ENCODE data around the gene ABL2.

ABL2 gene

DNA sequence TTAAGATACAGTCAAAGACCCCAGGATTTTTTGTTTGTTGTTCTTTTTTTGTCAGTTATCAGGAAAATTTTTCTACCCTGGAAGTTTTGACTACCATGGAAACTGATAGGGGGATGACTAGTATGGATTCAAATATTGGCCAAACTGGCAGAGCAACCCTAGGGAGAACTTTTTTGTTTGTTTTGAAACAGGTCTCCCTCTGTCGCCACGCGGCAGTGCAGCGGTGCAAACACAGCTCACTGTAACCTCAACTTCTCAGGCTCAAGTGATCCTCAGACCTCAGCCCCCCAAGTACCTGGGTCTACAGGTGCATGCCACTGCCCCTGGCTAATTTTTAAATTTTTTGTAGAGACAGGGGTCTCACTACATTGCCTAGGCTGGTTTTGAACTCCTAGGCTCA lies 101.0 kb downstream of the ABL2 start:
- DNase-seq: no peak

DNA sequence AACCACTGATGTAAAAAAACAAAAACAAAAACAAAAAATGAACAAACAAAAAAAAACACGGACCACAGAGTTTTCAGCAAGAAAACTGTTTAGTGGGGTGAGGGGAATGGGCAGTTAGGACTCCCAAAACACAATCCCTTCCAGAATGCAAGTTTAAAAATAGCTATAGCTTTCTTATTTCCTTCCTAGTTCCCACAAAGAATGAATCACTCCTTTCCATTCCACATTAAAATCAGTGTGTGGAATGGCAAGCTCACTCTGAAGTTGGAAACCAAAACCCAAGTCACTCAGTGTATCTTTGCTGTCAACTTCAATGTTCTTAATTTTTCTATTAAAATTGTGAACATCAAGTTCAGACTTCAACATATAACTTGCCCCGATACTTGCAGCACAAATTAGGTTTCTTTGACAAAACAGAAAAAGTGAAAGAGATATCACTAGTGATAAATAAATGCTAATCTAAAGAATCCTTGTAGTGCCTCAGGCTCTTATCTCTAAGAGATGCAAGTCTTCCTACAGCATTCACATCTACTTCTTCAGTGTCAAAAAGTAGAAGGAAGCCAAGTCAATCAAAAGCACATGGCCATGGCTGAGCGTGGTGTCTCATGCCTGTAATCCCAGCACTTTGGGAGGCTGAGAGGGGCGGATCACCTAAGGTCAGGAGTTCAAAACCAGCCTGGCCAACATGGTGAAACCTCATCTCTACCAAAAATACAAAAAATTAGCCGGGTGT lies 102.1 kb downstream of the ABL2 start:
- DNase-seq: no peak

DNA sequence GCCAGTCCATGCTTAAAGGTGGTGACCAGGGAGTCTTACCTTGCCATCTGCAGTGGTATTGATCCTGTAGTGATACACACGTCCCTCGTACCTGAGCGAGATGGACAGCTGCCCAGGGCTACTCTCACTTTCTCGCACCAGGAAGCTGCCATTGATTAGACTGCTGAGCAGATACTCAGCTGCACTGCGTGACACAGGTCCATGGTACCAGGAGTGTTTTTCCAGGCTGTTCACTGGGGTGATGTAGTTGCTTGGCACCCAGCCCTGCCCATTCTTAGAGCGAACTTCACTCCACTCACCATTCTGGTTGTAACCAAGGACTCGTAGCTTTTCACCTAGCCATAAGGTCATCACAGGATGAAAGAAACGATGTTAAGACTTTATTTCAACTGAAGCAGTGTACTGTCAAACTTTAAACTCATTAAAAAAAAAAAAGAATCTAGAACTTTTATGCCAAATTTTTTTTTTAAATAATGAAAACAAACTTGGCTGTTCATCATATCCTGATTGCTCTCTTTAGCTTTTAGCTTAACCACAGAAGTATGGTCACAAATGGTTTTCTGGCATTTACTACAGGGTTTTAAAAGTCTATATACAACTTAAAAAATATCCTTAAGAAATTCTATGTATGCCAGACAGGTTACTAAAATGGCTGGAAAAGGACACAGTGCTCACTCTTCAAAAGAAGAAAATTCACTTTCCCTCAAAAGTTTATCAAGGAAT lies 103.0 kb downstream of the ABL2 start:
- no peak for DNase-seq

DNA sequence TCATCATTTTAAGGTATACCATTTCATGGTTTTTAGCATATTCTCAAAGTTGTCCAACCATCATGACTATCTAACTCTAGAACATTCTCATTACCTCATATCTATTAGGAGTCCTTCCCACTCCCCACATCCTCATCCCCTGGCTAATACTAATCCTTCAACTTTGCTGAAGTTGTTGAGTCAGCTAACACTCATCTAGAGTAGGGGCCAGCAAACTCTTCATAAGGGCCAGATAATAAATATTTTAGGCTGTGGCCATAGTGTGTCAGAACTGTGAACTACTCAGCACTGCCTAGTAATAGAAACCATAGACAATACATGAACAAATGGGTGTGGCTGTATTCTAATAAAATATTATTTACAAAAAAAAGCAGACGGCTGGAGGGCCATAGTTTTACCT lies 104.6 kb downstream of the ABL2 start:
- no peak for DNase-seq

DNA sequence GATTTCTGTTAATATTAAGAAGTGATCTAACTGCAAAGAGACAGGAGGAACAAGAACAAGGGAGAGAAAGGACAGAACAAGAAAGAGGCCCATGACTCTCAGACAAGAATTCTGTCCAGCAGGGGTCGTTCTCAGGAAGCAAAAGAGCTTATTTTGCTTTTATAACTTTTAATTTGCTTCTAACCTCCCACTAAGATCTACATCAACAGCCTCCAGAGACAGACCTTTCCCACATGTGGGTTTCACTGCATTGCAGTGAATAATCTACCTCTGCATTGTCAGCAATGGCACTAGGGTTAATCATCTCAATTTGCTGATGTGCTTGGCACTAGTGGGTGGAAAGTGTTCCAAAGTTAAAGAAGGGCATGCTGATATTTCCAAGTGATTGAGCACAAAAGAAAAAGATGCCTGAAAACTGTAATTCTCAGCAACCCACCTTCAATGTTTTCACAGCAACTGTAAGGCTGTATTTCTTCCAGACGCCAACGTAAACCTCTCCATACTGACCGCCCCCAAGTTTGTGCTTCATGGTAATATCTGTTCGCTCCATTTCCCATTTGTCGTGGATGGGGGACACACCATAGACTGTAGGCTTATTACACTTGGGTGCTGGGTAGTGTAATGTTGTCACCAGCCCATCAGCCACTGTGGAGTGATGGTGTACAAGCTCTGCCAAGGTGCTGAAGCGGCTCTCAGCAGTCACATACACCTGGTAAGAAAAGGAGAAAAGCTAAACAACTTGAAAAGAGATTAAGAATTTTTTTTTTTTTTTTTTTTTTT lies 108.1 kb downstream of the ABL2 start:
- peak; percentile 60 for DNase-seq

DNA sequence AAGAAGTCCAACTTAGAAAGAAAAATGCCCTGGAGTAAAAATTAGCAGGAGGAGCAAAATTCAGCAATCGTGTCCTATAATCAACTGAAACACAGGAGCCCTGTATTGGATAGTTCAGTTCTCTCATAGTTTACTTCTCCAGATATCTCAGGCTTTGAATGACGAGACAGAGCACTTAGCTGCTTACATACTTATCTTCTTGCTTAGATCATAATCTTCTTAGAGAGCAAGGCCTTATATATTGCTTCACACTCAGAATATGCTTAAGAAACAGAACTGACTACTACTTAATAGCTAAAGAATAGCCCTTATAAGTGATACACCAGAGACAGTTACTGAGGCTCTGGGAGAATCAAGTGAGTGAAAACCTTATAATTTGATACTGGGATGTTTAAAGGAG lies 108.7 kb downstream of the ABL2 start:
- no peak for DNase-seq

DNA sequence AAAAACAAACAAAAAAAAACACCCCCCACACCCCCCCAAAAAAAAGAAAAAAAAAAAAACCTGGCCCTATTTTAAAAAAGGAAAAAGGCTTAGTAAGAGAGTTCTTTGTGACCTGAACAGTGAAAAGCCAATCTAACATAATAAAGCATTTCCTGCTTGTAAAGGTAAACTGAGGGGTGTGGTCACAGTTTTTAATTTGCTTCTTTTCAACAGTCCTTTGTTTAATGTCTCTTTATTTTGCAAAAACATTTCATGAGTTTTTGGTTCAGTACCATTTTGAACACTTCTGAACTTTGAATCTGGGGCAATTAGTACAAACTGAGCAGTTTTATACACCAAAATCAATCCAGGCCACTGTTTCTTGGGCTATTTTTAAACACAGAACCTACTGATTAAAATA lies 110.0 kb downstream of the ABL2 start:
- no peak for DNase-seq

DNA sequence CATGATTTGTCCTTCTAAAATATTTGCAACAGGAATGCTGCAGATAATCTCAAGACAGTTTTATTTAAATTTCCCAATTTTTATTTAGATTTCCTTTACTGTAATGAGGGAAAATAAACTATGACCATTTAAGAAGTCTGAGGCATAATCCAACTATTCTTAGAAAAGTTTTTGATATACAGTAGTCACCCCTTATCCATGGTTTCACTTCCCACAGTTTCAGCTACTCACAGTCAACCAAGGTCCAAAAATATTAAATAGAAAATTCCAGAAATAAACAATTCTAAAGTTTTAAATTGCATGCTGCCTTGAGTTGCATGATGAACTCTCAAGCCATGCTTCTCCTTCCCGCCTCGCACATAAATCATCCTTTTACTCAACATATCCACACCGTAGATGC lies 114.3 kb downstream of the ABL2 start:
- DNase-seq: no peak

DNA sequence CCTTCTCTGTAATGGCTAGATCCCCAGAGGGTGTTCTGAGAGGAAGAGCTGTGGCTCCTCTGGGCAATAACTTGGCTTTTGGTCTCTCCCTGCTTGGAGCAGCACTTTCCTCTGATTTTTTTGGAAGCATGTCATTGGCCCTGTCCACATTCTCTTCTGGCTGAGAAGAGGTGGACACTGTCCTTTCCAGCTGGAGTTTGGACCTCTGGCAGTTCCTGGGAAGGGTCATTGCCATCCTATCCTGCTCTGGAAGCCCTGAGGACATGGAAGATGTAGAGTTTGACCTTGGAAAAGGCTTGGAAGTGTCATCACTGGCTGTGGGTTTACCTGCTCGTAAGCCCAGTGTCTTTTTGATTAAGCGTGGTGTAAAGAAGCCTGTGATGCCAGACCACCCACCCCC lies 120.8 kb downstream of the ABL2 start:
- no peak for DNase-seq

DNA sequence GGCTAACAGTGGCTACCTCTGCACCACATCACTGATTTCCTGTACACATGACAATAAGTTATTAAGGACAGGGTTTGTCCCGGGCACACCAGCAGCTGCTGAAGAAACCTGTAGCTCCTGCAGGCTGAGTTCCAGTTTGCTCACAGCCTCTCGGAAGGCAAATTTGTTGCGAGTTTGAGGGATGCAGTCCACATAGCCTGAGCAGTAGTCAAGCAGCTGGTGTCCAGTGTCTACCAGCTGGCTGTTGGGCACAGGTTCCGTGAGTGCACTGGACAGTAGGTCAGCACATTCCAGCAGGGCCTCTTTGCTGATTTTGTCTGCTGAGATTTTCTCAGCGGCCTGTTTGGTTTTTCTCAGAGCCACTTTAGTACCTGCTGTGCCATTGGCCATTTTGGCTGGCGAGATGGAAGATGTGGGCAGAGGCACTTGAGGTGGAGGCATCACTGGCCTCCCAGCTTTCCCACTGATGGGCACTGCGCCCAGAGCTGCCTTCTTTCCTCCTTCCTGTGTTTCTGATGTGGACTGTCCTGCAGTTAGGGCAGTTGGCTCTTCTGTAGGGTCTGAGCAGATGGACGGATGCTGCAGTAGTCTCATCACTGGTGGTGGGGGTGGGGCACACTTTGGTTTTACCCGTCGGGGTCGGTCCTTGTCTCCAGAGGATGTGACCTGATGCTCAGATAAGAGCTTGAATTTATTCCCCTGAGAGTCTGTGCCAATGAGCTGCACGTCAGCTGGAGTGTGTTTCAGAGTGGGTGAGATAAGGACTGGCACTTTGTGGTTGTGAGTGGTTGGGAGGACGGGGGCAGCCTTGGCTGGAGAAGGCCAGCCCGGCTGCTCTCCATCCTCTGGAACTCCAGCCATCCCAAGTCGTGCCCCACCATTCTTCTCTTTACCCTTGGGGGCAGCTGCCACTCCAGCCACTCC lies 121.5 kb downstream of the ABL2 start:
- DNase-seq: no peak

DNA sequence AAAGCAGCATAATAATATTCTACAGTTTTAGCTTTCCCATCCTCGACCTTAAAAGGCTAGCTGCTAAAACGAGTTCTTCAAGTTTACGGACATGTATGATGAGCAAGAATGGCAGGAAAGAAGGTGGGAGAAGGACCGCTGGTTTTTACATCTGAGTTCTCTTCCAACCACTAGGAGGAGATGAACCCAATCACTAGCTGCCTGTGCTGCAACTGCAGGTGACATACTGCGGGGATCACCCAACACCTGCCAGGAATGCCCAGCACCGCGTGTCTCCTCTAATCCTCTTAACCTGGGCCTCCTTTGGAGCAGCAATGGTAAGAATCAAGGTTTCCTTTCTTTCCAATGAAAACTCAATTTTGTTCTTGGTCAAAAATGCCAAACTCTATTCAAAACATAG lies 124.1 kb downstream of the ABL2 start:
- DNase-seq: no peak

DNA sequence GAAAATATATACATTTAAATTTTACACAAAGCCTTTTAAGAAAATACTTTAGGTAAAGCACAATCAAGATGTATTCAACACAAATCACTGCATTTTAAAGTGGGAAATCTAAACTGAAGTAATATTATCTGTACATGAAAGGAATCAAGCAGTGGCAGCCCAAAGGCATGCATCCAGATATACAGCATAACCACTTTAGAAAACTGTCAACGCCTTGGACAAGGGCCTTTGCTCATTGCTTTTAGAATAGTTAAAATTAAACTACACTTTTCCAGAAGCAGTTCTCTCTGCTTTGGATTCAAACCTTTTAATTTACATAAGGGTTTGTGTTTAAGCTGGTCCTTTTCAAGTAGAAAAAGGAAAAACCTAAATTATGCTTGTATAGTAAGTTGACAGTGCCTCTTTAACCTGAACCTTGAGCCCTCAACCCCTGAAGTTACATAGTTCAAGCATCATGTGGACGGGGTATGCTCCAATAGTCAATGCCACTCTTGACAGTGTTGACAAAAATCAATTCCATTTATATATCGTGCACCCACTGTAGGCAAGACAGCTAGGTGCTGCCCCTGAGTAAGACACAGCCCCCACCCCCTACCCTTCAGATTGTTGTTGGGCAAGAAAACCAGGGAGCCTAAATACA lies 124.7 kb downstream of the ABL2 start:
- DNase-seq: no peak

DNA sequence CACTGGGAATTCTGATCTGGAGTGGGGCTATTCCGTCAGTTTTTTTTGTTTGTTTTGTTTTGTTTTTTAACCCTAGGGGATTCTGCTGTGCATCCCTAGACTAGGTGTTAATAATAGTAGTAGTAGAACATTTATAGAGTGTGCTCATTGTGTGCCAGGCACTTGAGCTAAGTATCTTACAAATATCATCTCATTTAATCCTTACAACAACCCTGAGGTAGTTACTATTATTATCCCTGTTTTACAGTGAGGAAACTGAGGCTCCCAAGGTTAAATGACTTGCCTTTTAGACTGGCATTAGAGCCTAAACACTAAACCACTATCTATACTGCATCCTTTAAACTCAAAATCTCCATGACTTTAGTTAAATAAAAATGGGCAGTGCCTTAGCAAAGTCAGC lies 125.5 kb downstream of the ABL2 start:
- no peak for DNase-seq

DNA sequence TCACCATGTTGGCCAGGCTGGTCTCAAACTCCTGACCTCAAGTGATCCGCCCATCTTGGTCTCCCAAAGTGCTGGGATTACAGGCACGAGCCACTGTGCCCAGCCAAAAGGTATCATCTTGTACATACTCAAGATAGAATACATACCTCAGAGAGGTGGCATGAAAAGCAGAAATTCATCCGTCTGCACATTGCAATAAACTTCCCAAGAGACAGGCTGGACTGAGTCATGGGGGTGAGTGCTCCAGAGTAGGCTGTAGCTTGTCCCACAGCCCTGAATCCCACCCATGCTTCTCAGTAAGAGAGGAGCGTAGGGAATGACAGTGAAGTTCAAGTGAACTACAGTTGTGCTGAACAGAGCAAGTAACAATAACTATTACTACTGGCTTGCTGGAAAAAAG lies 127.9 kb downstream of the ABL2 start:
- DNase-seq: no peak

DNA sequence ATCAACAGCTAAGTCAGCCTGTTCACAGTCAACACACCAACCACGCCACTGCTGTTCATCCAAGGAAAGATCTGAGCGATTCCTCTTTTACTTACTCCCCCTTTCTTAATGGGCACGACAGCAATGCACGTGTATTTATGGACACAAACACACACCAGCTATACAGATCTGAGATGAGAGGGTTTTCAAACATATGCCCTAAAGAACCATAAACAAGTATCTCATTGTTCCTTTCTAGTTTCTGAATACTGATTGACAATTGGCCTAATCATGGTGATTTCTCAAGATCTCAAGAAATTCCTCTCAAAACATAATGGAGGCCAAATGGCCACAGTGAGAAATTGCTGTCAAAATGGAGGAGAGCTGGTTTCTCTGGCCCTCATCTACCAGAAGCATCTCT lies 129.6 kb downstream of the ABL2 start:
- no peak for DNase-seq

DNA sequence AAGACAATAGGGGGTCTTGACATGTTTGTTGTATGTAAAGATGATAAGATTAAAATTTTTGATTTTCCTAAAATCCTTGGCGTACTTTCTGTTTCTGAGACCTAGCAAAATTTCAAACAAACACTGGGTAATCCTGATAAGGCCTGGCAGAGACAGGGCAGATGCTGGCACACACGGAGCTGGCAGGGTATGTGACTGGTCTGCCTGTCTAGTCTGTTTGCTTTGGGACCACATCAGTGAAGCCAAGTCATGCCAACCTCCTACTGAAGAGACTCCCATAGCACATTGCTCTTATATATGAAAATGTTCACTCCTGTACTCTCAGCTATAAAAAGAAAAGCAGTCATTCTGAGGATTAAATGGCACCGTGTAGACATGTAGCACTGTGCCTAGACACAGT lies 133.6 kb downstream of the ABL2 start:
- DNase-seq: no peak

DNA sequence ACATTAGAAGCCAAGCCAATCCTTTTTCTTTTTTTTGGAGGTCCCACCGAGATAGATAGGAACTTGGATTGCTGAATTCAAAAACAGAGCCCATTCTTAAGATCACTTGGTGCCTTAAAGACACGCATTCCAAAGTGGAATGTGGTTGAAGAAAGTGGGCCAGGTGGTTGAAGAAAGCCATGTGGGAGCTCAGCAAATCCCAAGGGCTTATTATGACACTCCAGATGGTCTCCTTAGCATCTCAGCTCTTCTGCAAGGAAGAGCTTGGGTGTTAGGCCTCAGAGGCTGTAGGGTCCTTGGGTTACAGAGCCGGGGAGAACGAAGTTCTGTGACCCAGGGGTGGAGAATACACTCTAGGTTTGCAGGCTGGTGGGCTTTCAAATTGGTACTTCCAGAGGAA lies 134.1 kb downstream of the ABL2 start:
- no peak for DNase-seq

DNA sequence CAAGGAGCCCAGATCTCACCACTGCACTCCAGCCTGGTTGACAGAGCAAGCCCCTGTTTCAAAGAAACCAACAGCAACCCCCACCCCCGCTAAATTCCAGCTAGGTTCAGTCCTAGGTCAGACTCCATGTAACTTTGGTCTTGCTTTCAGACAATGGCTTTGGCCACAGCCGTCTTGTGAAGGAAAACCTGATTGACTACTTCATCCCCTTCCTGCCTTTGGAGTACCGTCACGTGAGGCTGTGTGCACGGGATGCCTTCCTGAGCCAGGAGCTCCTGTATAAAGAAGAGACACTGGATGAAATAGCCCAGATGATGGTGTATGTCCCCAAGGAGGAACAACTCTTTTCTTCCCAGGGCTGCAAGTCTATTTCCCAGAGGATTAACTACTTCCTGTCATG lies 134.7 kb downstream of the ABL2 start:
- no peak for DNase-seq

DNA sequence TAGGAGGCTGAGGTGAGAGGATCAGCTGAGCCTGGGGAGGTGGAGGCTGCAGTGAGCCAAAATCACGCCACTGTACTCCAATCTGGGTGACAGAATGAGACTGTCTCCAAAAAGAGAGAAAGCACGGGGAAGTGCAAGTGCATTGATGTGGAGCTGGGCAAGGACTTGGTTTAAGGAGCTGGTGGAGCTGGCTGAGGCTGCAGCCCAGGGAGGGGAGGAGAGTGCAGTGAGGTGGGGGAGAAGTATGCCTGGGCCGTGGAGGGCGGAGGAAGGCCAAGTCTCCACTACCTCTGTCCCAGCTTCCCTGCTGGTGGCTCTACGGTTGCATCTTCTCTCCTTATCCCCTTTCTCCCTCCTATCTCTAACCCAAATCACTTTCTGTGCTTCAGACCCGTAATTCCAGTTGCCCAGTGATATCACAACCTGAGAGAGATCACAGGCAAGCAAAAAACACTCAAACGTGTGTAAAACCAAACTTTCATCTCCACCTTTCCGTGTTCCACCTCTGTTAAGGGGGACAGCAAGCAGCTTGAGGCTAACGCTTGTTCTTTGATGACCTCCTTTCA lies 136.5 kb downstream of the ABL2 start:
- DNase-seq: no peak

DNA sequence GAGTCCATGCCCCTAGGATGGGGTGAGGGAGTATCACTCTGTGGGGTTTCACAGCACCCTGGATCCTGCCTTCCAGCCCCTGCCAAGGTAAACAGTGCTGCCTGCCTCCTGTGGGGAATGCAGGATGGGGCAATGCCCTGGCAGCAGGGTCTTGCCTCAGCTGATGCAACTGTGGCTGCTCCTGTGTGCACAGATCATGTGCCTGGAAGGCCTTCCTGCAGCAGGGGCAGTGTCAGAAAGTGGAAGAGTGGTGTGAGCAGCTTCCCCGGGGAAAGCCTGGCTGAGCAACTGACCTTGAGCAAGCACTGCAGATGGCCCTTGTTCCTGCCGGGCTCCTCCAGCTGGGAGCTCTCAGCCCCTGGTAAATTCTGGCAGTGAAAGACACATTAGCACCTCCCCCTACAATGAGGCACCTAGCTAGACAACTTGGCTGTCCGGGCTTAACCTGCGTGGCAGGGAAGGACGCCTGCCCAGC lies 137.7 kb downstream of the ABL2 start:
- no peak for DNase-seq

DNA sequence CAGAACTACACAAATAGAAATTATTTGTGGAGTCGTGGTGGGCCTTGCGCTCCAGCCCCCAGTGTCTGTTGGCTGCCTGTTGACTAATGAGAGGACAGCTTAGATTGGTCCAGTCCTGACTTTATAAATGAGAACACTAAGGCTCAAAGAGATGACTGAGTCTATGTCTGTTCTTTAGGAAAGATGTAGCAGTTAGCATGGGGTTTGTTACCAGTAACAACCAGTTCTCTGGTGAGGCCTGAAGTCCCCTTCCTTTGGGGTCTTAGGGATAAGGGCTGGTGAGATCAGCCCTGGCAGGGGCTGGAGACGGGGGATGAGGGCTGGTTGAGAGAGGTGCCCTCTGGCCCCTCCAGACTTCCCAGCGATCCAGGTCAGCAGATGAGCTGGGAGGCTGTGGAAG lies 138.6 kb downstream of the ABL2 start:
- DNase-seq: no peak

DNA sequence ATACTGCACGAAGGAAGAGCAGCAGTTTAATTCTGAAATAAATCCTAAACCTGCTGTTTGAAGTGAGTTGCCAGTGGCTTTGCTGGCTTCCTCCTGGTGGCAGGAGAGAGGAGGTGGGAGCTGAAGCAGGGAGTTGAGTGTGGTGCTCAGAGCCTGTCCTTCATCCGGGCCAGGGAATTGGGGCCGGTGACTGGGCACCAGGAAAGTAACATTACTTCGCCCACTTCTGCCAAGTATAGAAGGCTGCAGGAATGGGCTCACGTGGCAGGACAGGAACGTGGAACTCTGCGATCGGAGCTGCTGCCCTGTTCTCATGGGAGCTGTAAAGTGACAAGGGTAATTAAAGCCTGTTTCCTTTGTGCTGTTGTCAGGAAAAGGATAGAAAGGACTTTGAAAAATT lies 139.0 kb downstream of the ABL2 start:
- DNase-seq: no peak
